Liver (tissue), 9 donors: ENCODE results near the gene EYA4. TPM values are rescaled to one million over a fixed set of nuclear protein-coding genes. Genes with fewer than 3 reads are reported as not detected.

ENCODE experiments used
- DNase-seq: peaks from one replicate; pipeline ENCODE4 v3.0.0-alpha.2; 2017; ENCODE audit warnings: low spot score
- H3K27ac ChIP-seq, 2 donors: one replicate each; pipeline ENCODE4 v1.7.0; 2013; ENCODE audit warnings: inconsistent platforms in 2 of 2, low read length in 2 of 2, control low read depth in 1 of 2, low read depth in 1 of 2, mild to moderate bottlenecking in 1 of 2
- H3K27me3 ChIP-seq, 4 donors: one replicate each; pipeline versions ENCODE4 v1.6.1 to v1.7.0; 2013; ENCODE audit warnings: low read length in 3 of 4, inconsistent platforms in 1 of 4, mild to moderate bottlenecking in 1 of 4, moderate library complexity in 1 of 4; ENCODE audit not compliant: control insufficient read depth in 4 of 4, insufficient read depth in 4 of 4
- H3K36me3 ChIP-seq, 4 donors: one replicate each; pipeline versions ENCODE4 v1.6.1 to v1.7.0; 2013; ENCODE audit warnings: low read length in 3 of 4, mild to moderate bottlenecking in 3 of 4, low read depth in 1 of 4, moderate library complexity in 1 of 4; ENCODE audit not compliant: control insufficient read depth in 4 of 4, insufficient read depth in 3 of 4
- H3K4me1 ChIP-seq, 4 donors: one replicate each; pipeline versions ENCODE4 v1.6.1 to v1.7.0; 2013; ENCODE audit warnings: low read length in 3 of 4, mild to moderate bottlenecking in 3 of 4, moderate library complexity in 1 of 4; ENCODE audit not compliant: control insufficient read depth in 4 of 4, insufficient read depth in 4 of 4
- H3K4me3 ChIP-seq, 3 donors: one replicate each; pipeline versions ENCODE4 v1.6.1 to v1.7.0; 2013; ENCODE audit warnings: low read length in 3 of 3, control low read depth in 1 of 3, low read depth in 1 of 3, mild to moderate bottlenecking in 1 of 3
- H3K9ac ChIP-seq, 2 donors: one replicate each; pipeline ENCODE4 v1.7.0; 2013; ENCODE audit warnings: low read length in 2 of 2, mild to moderate bottlenecking in 2 of 2, moderate library complexity in 2 of 2, control low read depth in 1 of 2, low read depth in 1 of 2
- H3K9me3 ChIP-seq, 4 donors: one replicate each; pipeline versions ENCODE4 v1.6.1 to v1.7.0; 2013; ENCODE audit warnings: low read length in 3 of 4; ENCODE audit not compliant: control insufficient read depth in 4 of 4
- CTCF ChIP-seq: fragments of 150-350 bp; IDR thresholded peaks from 2 replicates; pipeline ENCODE4 v1.5.1; 2017; ENCODE audit warnings: improper control_type of control experiment, low read depth, low read length; ENCODE audit not compliant: missing input control
- EGR1 ChIP-seq, 2 donors: IDR thresholded peaks; 2 replicates each; pipeline ENCODE4 v1.6.1; 2016 to 2018; ENCODE audit warnings: antibody characterized with exemption in 2 of 2, low read depth in 2 of 2
- FOXA1 ChIP-seq: IDR thresholded peaks from 2 replicates; pipeline ENCODE4 v1.6.1; 2016; ENCODE audit warnings: antibody characterized with exemption
- GABPA ChIP-seq, 2 donors: IDR thresholded peaks in 1 of 2; conservative IDR thresholded peaks in 1 of 2; 2 replicates each; pipeline ENCODE4 v1.6.1; 2016; ENCODE audit warnings: antibody characterized with exemption in 2 of 2, mild to moderate bottlenecking in 1 of 2, moderate library complexity in 1 of 2
- HNF4A ChIP-seq, 2 donors: conservative IDR thresholded peaks; 2 replicates each; pipeline ENCODE4 v1.6.1; 2016; ENCODE audit warnings: antibody characterized with exemption in 2 of 2, mild to moderate bottlenecking in 2 of 2
- JUND ChIP-seq, 2 donors: IDR thresholded peaks; 2 replicates each; pipeline ENCODE4 v1.6.1; 2016; ENCODE audit warnings: antibody characterized with exemption in 2 of 2
- MAX ChIP-seq: IDR thresholded peaks from 2 replicates; pipeline ENCODE4 v1.6.1; 2016; ENCODE audit warnings: antibody characterized with exemption
- REST ChIP-seq: IDR thresholded peaks from 2 replicates; pipeline ENCODE4 v1.6.1; 2016; ENCODE audit warnings: antibody characterized with exemption, mild to moderate bottlenecking
- RXRA ChIP-seq, 2 donors: IDR thresholded peaks; 2 replicates each; pipeline ENCODE4 v1.6.1; 2017 to 2018; ENCODE audit warnings: antibody characterized with exemption in 2 of 2, mild to moderate bottlenecking in 1 of 2
- SP1 ChIP-seq: IDR thresholded peaks from 2 replicates; pipeline ENCODE4 v1.6.1; 2018; ENCODE audit warnings: antibody characterized with exemption, mild to moderate bottlenecking
- TAF1 ChIP-seq: conservative IDR thresholded peaks from 2 replicates; pipeline ENCODE4 v1.6.1; 2016; ENCODE audit warnings: antibody characterized with exemption, mild to moderate bottlenecking
- ZBTB33 ChIP-seq: IDR thresholded peaks from 2 replicates; pipeline ENCODE4 v1.6.1; 2016; ENCODE audit warnings: antibody characterized with exemption
- WGBS: extraction: QIAGEN DNeasy Blood & Tissue Kit; methylation state at CpG from one replicate; pipeline ENCODE4 v1.1.7; 2013; 5-methylcytosine and 5-hydroxymethylcytosine counted together
- polyA plus RNA-seq, 2 donors: library from polyadenylated mRNA; stranded (reverse) in 1 of 2; unstranded in 1 of 2; fragments of 200-250 nt in 1 of 2; fragments of >200 nt in 1 of 2; fragmentation: Nextera tagmentation in 1 of 2; extraction: Ambion mirVana in 1 of 2; gene quantifications; one replicate each; pipeline versions ENCODE4 v1.2.1 to v1.2.3, GENCODE V29; 2013 to 2015
- total RNA-seq, 2 donors: library from RNA; depleted of rRNA; stranded (reverse); fragments of >200 nt; gene quantifications; one replicate each; pipeline ENCODE4 v1.2.3, GENCODE V29; 2014
- TF ChIP-seq, protein P1 (sequence below): IDR thresholded peaks from 2 replicates; pipeline ENCODE4 v1.6.1; 2016; ENCODE audit warnings: antibody characterized with exemption
- donor health status: healthy.
- donor health status: healthy.
- donor health status: healthy.
- donor health status: healthy.
- donor health status: healthy.

The EYA4 gene
- total and polyA plus RNA-seq, 4 donors: 0.05 to 0.50 TPM; not detected in 2

- no peaks in the 10 kb centered on the region for H3K36me3 ChIP-seq
- no peak for DNase-seq
- peaks cover 0 to 2% (median 0%) of the 10 kb centered on the region in 4 donors for H3K27me3 ChIP-seq
- H3K9ac ChIP-seq: no peak overlapping the region
- TF ChIP-seq MAX (no peak), GABPA (IDR thresholded peaks at IDR 0.05 in 1 of 2, conservative IDR thresholded peaks at IDR 0.05 in 1 of 2) (no peak), ZBTB33 (no peak), FOXA1 (no peak), EGR1 (IDR thresholded peaks at IDR 0.05; ENCODE audit: low read depth in 2 of 2) (no peak), TAF1 (no peak), RXRA (IDR thresholded peaks at IDR 0.05) (no peak), REST (no peak), SP1 (no peak), CTCF (no peak), JUND (IDR thresholded peaks at IDR 0.05) (no peak), HNF4A (conservative IDR thresholded peaks at IDR 0.05) (no peak)
- TF ChIP-seq, protein P1, sequence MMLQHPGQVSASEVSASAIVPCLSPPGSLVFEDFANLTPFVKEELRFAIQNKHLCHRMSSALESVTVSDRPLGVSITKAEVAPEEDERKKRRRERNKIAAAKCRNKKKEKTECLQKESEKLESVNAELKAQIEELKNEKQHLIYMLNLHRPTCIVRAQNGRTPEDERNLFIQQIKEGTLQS: no peak
- H3K4me3 ChIP-seq: no peak overlapping the region
- H3K4me1 ChIP-seq: no peaks in the 10 kb centered on the region
- H3K27ac ChIP-seq: no peak overlapping the region
- H3K9me3 ChIP-seq: peaks cover 0 to 3% (median 1%) of the 10 kb centered on the region in 4 donors
These were observed 35.9 kb upstream of the EYA4 start for GRCh38 chr6:133205304-133205703.

DNA sequence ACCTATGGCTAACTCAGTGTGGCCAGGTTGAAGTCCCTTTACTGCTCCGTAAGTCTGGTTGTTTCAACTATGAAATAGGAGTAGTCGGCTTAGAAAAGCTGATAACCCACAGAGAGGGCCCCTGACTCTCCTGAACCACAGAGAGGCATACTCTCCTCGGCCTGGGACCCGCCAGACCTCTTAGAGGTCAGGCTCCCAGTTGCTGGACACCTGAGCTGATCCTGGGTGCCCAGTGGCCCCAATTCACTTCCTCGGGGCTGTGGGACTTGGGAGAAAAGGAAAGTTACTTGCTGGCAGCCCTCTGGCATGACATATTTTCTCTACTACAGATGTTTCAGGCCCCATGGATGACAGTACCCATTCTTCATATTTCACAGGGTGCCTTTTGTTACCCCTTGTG is 34.2 kb upstream of the EYA4 start:
- H3K9ac ChIP-seq: no peak overlapping the region
- H3K27me3 ChIP-seq: peaks cover 0 to 2% (median 0%) of the 10 kb centered on the region in 4 donors
- 73% methylated on average over 5 of the region's 5 CpGs for WGBS
- H3K9me3 ChIP-seq: peaks cover 0 to 3% (median 1%) of the 10 kb centered on the region in 4 donors
- no peak overlapping the region for H3K4me3 ChIP-seq
- no peak overlapping the region for H3K27ac ChIP-seq
- TF ChIP-seq FOXA1: no peak
- TF ChIP-seq JUND (IDR thresholded peaks at IDR 0.05): no peak
- TF ChIP-seq HNF4A (conservative IDR thresholded peaks at IDR 0.05): no peak
- DNase-seq: no peak
- H3K36me3 ChIP-seq: no peaks in the 10 kb centered on the region
- H3K4me1 ChIP-seq: no peaks in the 10 kb centered on the region
